Activated naive CD4-positive, alpha-beta T cell treated with anti-CD3 and anti-CD28 coated beads for 36 hours (primary cell): ENCODE measurements around the gene MAN1A2. TPM values are rescaled to one million over a fixed set of nuclear protein-coding genes. Genes with fewer than 3 reads are reported as not detected.

Experiments
- CTCF ChIA-PET: fragments of 350-600 bp; sonication (Branson Sonifier 250); formaldehyde crosslinking; loops from one replicate; lab custom pipeline; 2021; ENCODE audit warnings: antibody characterized with exemption; lab: Charles Lee
- DNase-seq: peaks from one replicate; pipeline ENCODE4 v3.0.0-alpha.2; 2020
- H3K27ac Mint-ChIP-seq: one replicate; pipeline ENCODE4 v1.8.0; 2021; ENCODE audit warnings: mild to moderate bottlenecking, mixed read lengths
- H3K27me3 Mint-ChIP-seq: one replicate; pipeline ENCODE4 v1.8.0; 2021; ENCODE audit warnings: low read depth, mixed read lengths
- H3K36me3 Mint-ChIP-seq: one replicate; pipeline ENCODE4 v1.8.0; 2021; ENCODE audit warnings: low read depth, mixed read lengths
- H3K4me1 Mint-ChIP-seq: one replicate; pipeline ENCODE4 v1.8.0; 2021; ENCODE audit warnings: low read depth, mixed read lengths
- H3K4me3 Mint-ChIP-seq: one replicate; pipeline ENCODE4 v1.8.0; 2021; ENCODE audit warnings: mild to moderate bottlenecking, moderate library complexity, mixed read lengths
- H3K9me3 Mint-ChIP-seq: one replicate; pipeline ENCODE4 v1.8.0; 2021; ENCODE audit warnings: mixed read lengths
- intact Hi-C: fragments of 100-400 bp; cut with micrococcal nuclease; formaldehyde crosslinking; loops from one replicate; pipeline ENCODE4 v1.15.1; 2023
- total RNA-seq, 2 experiments: library from RNA; stranded (reverse); gene quantifications; one replicate each; pipeline ENCODE4 v1.2.3, GENCODE V29; 2021

MAN1A2 gene
- total RNA-seq, 2 experiments from 2014 or later = 14.6 to 17.4 TPM

DNA sequence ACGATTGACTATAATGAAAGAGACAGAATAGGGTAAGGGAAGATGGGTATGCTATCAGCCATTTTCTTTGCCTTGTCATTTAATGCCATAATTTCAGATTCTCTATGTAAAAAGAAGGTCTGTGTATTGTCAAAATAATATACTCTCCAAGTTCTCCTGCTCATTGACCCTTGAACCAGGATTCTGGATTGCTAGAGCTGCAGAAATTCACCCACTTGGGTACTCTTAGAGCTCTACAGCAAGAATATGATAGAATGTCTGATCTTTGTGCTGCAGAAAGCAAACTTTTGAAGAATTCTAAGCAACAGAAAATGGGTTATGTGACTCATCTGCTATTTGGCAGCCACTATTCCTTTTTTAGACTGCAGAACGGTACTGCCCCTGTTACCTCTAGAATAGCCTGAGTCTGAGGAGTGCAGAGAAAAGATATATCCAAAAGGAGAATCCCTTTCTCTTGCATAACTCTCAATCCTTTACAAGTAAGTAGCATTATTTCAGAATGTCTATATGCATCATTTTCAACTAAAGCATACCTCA lies 160.4 kb downstream of the MAN1A2 start:
- intact Hi-C loops = no loop called here
- no peak overlapping the region for H3K27ac Mint-ChIP-seq
- peaks cover 25% of the 10 kb centered on the region for H3K4me1 Mint-ChIP-seq
- CTCF ChIA-PET = interaction anchor here (0.7 to 2.2 kb wide), 5 partner anchors 8 to 368 kb away, joined by 3 to 9 read pairs (median 3); no protein-coding TSS in a partner anchor
- H3K9me3 Mint-ChIP-seq = no peaks in the 10 kb centered on the region
- no peak overlapping the region for H3K4me3 Mint-ChIP-seq
- no peak for DNase-seq
- H3K27me3 Mint-ChIP-seq = no peaks in the 10 kb centered on the region
- H3K36me3 Mint-ChIP-seq = peaks cover 5% of the 10 kb centered on the region

DNA sequence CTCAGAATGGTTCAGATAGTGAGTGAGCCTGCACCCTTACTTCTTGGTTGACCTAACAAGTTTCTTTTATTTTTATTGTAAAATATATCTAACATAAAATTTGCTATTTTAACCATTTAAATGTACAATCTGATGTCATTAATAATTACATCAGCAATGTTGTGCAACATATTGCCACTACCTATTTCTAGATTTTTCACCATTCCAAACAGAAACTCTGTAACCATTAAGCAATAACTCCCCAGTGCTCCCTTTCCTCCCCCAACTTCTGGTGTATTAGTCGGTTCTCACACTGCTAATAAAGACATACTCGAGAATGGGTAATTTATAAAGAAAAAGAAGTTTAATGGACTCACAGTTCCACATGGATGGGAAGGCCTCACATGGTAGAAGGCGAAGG lies 162.4 kb downstream of the MAN1A2 start:
- Mint-ChIP-seq H3K36me3 (peaks cover 1% of the 10 kb centered on the region), H3K9me3 (no peaks in the 10 kb centered on the region), H3K4me3 (no peak overlapping the region), H3K4me1 (peaks cover 27% of the 10 kb centered on the region), H3K27me3 (no peaks in the 10 kb centered on the region), H3K27ac (no peak overlapping the region)
- DNase-seq = no peak
- intact Hi-C loops = loop anchor here (5.0 to 10.0 kb wide), 6 partner anchors 395 to 1155 kb away; partner anchors contain the start of genes ATP1A1, GDAP2, TTF2 and WDR3
- CTCF ChIA-PET = interaction anchor here (0.7 to 2.2 kb wide), 4 partner anchors 10 to 228 kb away, joined by 3 to 9 read pairs (median 4); no protein-coding TSS in a partner anchor

DNA sequence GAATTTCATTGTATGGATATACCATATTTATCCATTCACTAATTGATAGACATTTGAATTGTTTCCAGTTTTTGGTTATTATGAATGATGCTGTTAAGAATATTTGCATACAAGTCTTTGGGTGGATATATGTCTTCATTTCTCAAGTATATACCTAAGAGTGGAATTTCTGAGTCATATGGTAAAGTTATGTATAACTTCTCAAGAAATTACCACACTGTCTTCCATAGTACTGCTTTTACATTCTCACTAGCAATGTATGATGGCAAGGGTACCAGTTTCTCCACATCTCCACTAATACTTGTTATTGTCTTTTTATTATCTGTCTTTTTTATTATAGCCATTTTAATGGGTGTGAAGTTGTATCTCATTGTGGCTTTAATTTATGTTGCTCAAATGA lies 164.0 kb downstream of the MAN1A2 start:
- no peaks in the 10 kb centered on the region for H3K27me3 Mint-ChIP-seq
- H3K4me3 Mint-ChIP-seq = no peak overlapping the region
- no peak for DNase-seq
- no peaks in the 10 kb centered on the region for H3K9me3 Mint-ChIP-seq
- no peaks in the 10 kb centered on the region for H3K36me3 Mint-ChIP-seq
- CTCF ChIA-PET = interaction anchor here (1.0 kb wide), 1 partner anchor 9 kb away, joined by 5 read pairs; no protein-coding TSS in a partner anchor
- peak overlapping the region; percentile 55 for H3K27ac Mint-ChIP-seq
- peaks cover 27% of the 10 kb centered on the region for H3K4me1 Mint-ChIP-seq
- intact Hi-C loops = loop anchor here (1.0 to 10.0 kb wide), 10 partner anchors 12 to 1156 kb away; partner anchors contain the start of genes ATP1A1, GDAP2, TTF2 and WDR3

DNA sequence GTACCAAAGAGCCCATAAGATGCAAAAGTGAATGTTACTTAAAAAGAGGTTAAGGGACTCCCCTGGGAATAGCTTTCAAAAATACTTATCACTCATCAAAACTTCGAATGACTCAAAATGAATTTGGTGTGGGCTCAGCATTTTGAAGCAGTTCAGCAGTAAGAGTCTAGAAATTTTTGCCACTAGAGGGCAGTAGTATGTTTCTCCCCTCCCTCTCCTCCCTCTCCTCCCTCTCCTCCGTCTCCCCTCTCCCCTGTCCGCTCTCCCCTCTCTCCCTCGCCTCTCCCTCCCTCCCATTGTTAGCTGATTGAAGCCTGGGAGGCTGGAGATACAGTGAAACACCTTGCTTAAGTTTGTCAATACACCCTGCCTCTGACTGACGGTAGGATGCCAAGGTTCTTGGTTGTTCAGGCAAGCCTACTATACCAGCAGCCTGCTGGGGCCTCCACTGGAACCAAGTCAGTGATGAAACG lies 167.8 kb downstream of the MAN1A2 start:
- H3K27me3 Mint-ChIP-seq = no peaks in the 10 kb centered on the region
- H3K36me3 Mint-ChIP-seq = no peaks in the 10 kb centered on the region
- H3K9me3 Mint-ChIP-seq = no peaks in the 10 kb centered on the region
- CTCF ChIA-PET = interaction anchor here (0.6 to 10.7 kb wide), 52 partner anchors 8 to 1828 kb away, joined by 3 to 244 read pairs (median 4); no protein-coding TSS in a partner anchor
- peaks cover 23% of the 10 kb centered on the region for H3K4me1 Mint-ChIP-seq
- H3K27ac Mint-ChIP-seq = no peak overlapping the region
- H3K4me3 Mint-ChIP-seq = no peak overlapping the region
- intact Hi-C loops = loop anchor here (1.0 to 10.0 kb wide), 19 partner anchors 16 to 1605 kb away; partner anchors contain the start of genes ATP1A1, GDAP2, MAN1A2 and TENT5C
- DNase-seq = peak; percentile 50

DNA sequence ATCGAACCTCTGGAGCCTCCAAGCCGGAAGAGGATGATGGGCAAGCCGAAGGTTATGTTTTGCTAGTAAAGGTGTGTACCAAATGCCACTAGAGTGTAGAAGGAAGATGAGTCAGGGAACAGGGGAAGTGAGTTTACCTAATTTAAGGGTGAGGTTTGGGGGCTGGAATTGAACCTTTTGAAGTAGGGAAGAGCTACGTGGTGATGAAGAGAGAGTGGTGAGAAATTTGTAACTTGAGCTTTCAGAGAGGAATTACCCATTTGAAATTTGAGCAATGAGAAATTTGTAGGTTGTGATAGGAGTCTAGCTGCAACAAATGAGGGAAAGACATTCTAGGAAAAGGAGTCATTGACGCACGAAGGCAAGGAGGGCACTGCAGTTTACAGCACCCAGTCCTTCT lies 168.6 kb downstream of the MAN1A2 start:
- H3K27me3 Mint-ChIP-seq = no peaks in the 10 kb centered on the region
- CTCF ChIA-PET = interaction anchor here (0.6 to 10.7 kb wide), 35 partner anchors 10 to 468 kb away, joined by 3 to 244 read pairs (median 7); no protein-coding TSS in a partner anchor
- no peak for DNase-seq
- no peak overlapping the region for H3K27ac Mint-ChIP-seq
- intact Hi-C loops = loop anchor here (1.0 to 10.0 kb wide), 17 partner anchors 17 to 1604 kb away; partner anchors contain the start of genes ATP1A1, GDAP2, MAN1A2 and TENT5C
- H3K4me3 Mint-ChIP-seq = no peak overlapping the region
- no peaks in the 10 kb centered on the region for H3K36me3 Mint-ChIP-seq
- no peaks in the 10 kb centered on the region for H3K9me3 Mint-ChIP-seq
- H3K4me1 Mint-ChIP-seq = peaks cover 27% of the 10 kb centered on the region

DNA sequence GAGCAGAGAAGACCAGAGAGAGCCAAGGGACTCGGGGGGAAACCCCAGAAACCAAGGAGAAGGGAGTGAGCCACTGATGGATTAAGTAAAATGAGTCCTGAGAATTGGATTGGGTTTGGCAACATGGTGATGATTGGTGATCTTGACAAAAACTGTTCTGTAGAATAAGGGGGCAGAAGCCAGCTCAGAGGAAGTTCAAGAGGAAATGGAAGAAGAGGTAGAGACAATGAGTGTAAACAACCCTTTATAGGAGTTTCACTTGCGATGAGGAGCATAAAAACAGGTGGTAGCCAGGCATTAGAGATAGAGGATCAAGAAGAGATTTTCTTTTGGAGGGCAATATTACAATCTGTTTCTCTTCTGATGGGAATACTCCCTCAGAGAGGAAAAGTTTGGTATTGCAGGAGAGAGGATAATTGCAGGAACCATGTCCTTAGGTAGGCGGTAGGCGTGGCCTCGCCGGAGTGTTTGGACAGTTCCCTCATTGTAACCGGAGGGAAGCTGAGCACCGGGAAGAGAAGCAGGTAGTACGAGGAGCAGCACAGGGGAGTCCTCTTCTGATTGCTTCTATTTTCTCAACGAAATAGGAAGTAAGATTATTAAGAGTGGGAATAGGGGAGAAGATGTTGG lies 170.2 kb downstream of the MAN1A2 start:
- H3K27ac Mint-ChIP-seq = no peak overlapping the region
- intact Hi-C loops = loop anchor here (5.0 to 10.0 kb wide), 5 partner anchors 387 to 1163 kb away; partner anchors contain the start of genes ATP1A1, GDAP2 and WDR3
- H3K36me3 Mint-ChIP-seq = no peaks in the 10 kb centered on the region
- no peak for DNase-seq
- H3K27me3 Mint-ChIP-seq = no peaks in the 10 kb centered on the region
- H3K4me3 Mint-ChIP-seq = no peak overlapping the region
- peaks cover 23% of the 10 kb centered on the region for H3K4me1 Mint-ChIP-seq
- CTCF ChIA-PET = interaction anchor here (1.5 to 10.7 kb wide), 2 partner anchors 137 to 218 kb away, joined by 3 to 244 read pairs; no protein-coding TSS in a partner anchor
- no peaks in the 10 kb centered on the region for H3K9me3 Mint-ChIP-seq

DNA sequence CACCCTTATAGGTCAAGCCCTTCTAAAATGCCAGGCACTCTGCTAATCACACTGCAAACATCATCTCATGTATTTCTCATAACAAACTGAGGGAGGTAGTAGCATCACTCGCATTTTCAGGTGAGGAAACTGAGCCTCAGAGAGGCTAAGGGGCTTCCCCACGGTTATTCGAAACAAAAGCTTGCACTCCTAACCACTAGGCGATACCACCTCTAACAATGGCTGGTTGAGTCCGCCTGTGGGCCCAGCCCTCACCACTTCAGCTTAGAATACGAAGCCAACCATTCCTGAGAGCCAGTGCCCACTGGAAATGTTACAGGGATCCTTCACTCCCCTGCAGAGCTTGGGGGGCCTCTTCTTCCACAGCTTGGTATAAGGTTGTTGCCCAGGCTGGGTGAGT lies 173.3 kb downstream of the MAN1A2 start:
- no peaks in the 10 kb centered on the region for H3K9me3 Mint-ChIP-seq
- CTCF ChIA-PET = interaction anchor here (0.6 to 10.7 kb wide), 17 partner anchors 9 to 355 kb away, joined by 3 to 244 read pairs (median 3); no protein-coding TSS in a partner anchor
- no peak overlapping the region for H3K4me3 Mint-ChIP-seq
- intact Hi-C loops = loop anchor here (1.0 kb wide), 3 partner anchors 28 to 218 kb away; no protein-coding TSS in a partner anchor
- no peaks in the 10 kb centered on the region for H3K27me3 Mint-ChIP-seq
- H3K27ac Mint-ChIP-seq = no peak overlapping the region
- no peaks in the 10 kb centered on the region for H3K36me3 Mint-ChIP-seq
- peaks cover 19% of the 10 kb centered on the region for H3K4me1 Mint-ChIP-seq
- DNase-seq = peak; percentile 61

DNA sequence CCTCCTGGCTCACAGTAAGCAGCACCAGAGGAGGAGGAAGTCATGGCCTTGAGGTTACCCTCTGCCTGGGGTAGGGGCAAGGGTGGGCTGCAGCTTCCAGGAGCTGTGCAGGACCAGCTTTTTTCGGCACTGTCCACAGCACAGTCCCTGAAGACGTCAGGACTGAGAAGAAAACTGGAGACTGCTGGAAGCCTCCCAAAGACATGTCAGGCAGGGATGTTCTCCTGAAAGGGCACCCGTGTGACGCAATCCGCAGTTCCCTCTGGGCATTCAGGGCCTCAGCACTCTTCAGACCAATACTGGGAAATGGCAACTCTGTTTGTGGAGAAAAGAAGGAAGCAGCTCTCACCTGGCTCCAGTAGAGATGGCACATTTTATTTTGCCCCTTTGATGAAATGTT lies 173.8 kb downstream of the MAN1A2 start:
- CTCF ChIA-PET = interaction anchor here (0.7 to 10.7 kb wide), 15 partner anchors 10 to 355 kb away, joined by 3 to 244 read pairs (median 4); no protein-coding TSS in a partner anchor
- Mint-ChIP-seq H3K9me3 (no peaks in the 10 kb centered on the region), H3K27me3 (no peaks in the 10 kb centered on the region), H3K27ac (no peak overlapping the region), H3K4me1 (peaks cover 19% of the 10 kb centered on the region), H3K4me3 (no peak overlapping the region), H3K36me3 (no peaks in the 10 kb centered on the region)
- no peak for DNase-seq
- intact Hi-C loops = no loop called here

DNA sequence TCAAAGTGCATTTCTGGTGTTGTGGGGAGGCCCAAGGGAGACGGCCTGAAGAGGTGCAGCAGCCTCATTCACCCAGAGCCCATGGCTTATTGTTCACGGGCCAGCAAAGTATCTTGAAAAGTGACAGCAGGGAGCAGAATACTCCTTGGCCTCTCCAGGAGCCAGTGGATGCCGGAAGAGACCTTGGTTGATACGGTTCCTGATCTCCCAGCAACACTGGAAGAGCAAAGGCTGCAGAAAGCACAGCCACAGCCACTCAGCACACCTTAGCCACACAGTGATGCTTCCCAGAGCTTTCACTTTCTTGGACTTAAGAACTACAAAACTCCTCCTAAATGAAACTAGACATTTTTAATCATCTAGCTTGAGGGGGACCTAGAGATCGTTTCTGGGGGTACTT lies 174.3 kb downstream of the MAN1A2 start:
- Mint-ChIP-seq H3K27ac (no peak overlapping the region), H3K9me3 (no peaks in the 10 kb centered on the region), H3K4me1 (peaks cover 19% of the 10 kb centered on the region), H3K27me3 (no peaks in the 10 kb centered on the region), H3K4me3 (no peak overlapping the region), H3K36me3 (no peaks in the 10 kb centered on the region)
- DNase-seq = no peak
- CTCF ChIA-PET = interaction anchor here (0.9 to 10.7 kb wide), 13 partner anchors 10 to 354 kb away, joined by 3 to 244 read pairs (median 5); no protein-coding TSS in a partner anchor
- intact Hi-C loops = no loop called here

DNA sequence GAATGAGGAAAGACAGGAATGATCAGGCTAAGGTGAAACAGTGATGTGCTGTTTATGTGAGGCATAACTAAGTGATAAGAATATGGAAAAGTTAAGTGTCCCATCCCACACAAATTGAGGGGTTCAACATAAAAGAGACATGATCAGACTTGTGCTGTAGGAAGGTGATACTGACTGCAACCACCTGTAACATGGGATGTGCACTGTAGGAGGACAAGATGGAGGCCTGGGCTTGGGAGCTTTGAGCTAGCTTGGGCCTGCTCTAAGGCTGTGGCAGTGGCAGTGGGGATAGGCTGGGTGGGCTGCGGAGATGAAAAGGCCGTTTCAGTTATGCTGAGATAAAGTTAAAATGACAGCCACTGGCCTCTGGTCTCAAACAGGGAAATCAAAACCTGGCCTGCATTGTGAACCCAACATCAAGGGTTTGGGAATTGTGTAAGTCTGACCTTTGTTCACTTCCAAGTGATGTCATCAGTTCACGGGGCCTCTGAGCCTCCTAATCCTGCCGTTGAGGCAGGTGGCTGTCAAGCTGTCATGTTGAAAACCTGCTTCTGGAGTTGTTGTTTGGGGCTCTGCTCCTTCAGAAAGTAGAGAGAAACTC lies 177.4 kb downstream of the MAN1A2 start:
- no peak overlapping the region for H3K4me3 Mint-ChIP-seq
- no peaks in the 10 kb centered on the region for H3K9me3 Mint-ChIP-seq
- no peaks in the 10 kb centered on the region for H3K36me3 Mint-ChIP-seq
- H3K27me3 Mint-ChIP-seq = peaks cover 2% of the 10 kb centered on the region
- H3K4me1 Mint-ChIP-seq = peaks cover 19% of the 10 kb centered on the region
- intact Hi-C loops = no loop called here
- no peak overlapping the region for H3K27ac Mint-ChIP-seq
- DNase-seq = no peak
- CTCF ChIA-PET = interaction anchor here (1.1 to 5.6 kb wide), 3 partner anchors 10 to 130 kb away, joined by 3 to 41 read pairs (median 13); no protein-coding TSS in a partner anchor

DNA sequence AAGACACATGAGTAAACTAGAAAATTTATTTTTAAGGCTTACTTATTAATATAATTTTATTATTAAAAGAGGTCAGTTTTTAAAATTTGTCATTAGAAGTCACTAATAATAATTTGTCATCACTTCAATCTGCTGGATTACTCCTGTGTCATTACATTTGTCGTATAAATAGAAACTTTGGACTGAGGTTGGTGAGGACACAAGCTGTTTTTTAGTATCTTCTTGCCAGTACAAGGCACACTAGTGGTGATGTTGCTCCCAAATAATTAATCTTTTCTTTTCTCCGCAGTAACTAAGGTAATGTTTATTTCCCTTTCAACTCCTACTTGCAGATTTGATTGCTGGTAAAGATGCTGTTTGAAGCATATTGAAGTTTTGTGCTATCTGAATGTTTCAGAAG lies 179.2 kb downstream of the MAN1A2 start:
- Mint-ChIP-seq H3K4me1 (peaks cover 3% of the 10 kb centered on the region), H3K27ac (no peak overlapping the region), H3K36me3 (no peaks in the 10 kb centered on the region), H3K9me3 (no peaks in the 10 kb centered on the region), H3K27me3 (peaks cover 2% of the 10 kb centered on the region), H3K4me3 (no peak overlapping the region)
- CTCF ChIA-PET = no interaction called here
- DNase-seq = no peak
- intact Hi-C loops = no loop called here

DNA sequence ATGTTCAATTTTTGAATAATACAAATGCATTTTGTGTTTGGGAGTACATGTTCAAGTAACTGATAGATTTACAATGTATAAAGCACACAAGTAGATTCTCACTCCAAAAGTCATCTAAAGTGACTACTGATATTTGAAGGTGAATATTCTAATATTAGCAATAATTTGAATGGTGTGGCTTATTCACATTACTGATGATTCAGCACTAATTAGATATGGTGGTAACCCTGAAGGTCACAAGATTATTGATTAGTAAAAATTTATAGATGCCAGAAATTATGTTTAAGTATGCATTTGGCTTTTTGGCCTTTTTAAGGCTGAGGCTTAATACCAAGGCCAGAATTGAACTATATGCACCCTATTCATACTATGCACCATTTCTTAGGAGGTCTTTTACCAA lies 186.2 kb downstream of the MAN1A2 start:
- no peak overlapping the region for H3K4me3 Mint-ChIP-seq
- H3K27ac Mint-ChIP-seq = no peak overlapping the region
- H3K9me3 Mint-ChIP-seq = no peaks in the 10 kb centered on the region
- peaks cover 2% of the 10 kb centered on the region for H3K27me3 Mint-ChIP-seq
- intact Hi-C loops = no loop called here
- CTCF ChIA-PET = no interaction called here
- H3K36me3 Mint-ChIP-seq = no peaks in the 10 kb centered on the region
- no peak for DNase-seq
- H3K4me1 Mint-ChIP-seq = no peaks in the 10 kb centered on the region
